CD14-positive monocyte (primary cell): ENCODE data around the gene ANTKMT. TPM values are rescaled to one million over a fixed set of nuclear protein-coding genes. Genes with fewer than 3 reads are reported as not detected.

ENCODE experiments used
- DNase-seq, 3 donors: peaks; one replicate each; pipeline ENCODE4 v3.0.0-alpha.2; 2011 to 2022
- H2AFZ ChIP-seq: 2 replicates; pipeline ENCODE4 v1.6.0; 2012; ENCODE audit warnings: mild to moderate bottlenecking, low read depth, low read length, inconsistent platforms; ENCODE audit not compliant: insufficient read depth, poor library complexity, severe bottlenecking
- H3K27ac ChIP-seq, 2 donors: 1 replicate in 1 of 2; 2 replicates in 1 of 2; pipeline ENCODE4 v1.5.1; 2012 to 2013; ENCODE audit warnings: low read length in 2 of 2, control low read depth in 1 of 2, inconsistent platforms in 1 of 2, low read depth in 1 of 2, mild to moderate bottlenecking in 1 of 2
- H3K27me3 ChIP-seq, 2 donors: one replicate each; pipeline versions ENCODE4 v1.6.0 to v1.6.1; 2011 to 2013; ENCODE audit warnings: low read length in 2 of 2; ENCODE audit not compliant: control insufficient read depth in 2 of 2, insufficient read depth in 2 of 2
- H3K36me3 ChIP-seq, 2 donors: replicated peaks in 1 of 2; 1 replicate in 1 of 2; 2 replicates in 1 of 2; pipeline versions ENCODE4 v1.5.1 to v1.6.1; 2012 to 2013; ENCODE audit warnings: low read length in 2 of 2, control low read depth in 1 of 2, inconsistent platforms in 1 of 2, mild to moderate bottlenecking in 1 of 2; ENCODE audit not compliant: insufficient read depth in 2 of 2, control insufficient read depth in 1 of 2
- H3K4me1 ChIP-seq, 2 donors: 1 replicate in 1 of 2; 2 replicates in 1 of 2; pipeline versions ENCODE4 v1.5.1 to v1.6.1; 2012 to 2013; ENCODE audit warnings: low read length in 2 of 2, control low read depth in 1 of 2, inconsistent platforms in 1 of 2, mild to moderate bottlenecking in 1 of 2, moderate library complexity in 1 of 2; ENCODE audit not compliant: insufficient read depth in 2 of 2, control insufficient read depth in 1 of 2
- H3K4me2 ChIP-seq: replicated peaks from 2 replicates; pipeline ENCODE3; 2012; ENCODE audit warnings: low read length, moderate library complexity, mild to moderate bottlenecking; ENCODE audit not compliant: poor library complexity, severe bottlenecking; ENCODE audit errors: extremely low read depth
- H3K4me3 ChIP-seq, 3 experiments: fragments of 200-600 bp in 1 of 3; sonication (generic) in 1 of 3; replicated peaks in 1 of 3; 1 replicate in 2 of 3; 2 replicates in 1 of 3; pipeline ENCODE4 v1.5.1; 2011 to 2013; ENCODE audit warnings: low read length in 3 of 3, mild to moderate bottlenecking in 3 of 3, control low read depth in 2 of 3, low read depth in 2 of 3, inconsistent platforms in 1 of 3, moderate library complexity in 1 of 3
- H3K79me2 ChIP-seq: 2 replicates; pipeline ENCODE4 v1.6.0; 2012; ENCODE audit warnings: mild to moderate bottlenecking, control low read depth, inconsistent platforms, low read length, moderate library complexity; ENCODE audit not compliant: insufficient read depth
- H3K9ac ChIP-seq: 2 replicates; pipeline ENCODE4 v1.6.0; 2017; ENCODE audit warnings: low read length, mild to moderate bottlenecking; ENCODE audit not compliant: insufficient read depth, poor library complexity, severe bottlenecking
- H3K9me3 ChIP-seq, 2 donors: replicated peaks in 1 of 2; 1 replicate in 1 of 2; 2 replicates in 1 of 2; pipeline versions ENCODE4 v1.5.1 to v1.6.1; 2012 to 2013; ENCODE audit warnings: low read length in 2 of 2, control low read depth in 1 of 2; ENCODE audit not compliant: control insufficient read depth in 1 of 2, insufficient read depth in 1 of 2
- H4K20me1 ChIP-seq: 2 replicates; pipeline ENCODE4 v1.6.0; 2012; ENCODE audit warnings: mild to moderate bottlenecking, low read length, control low read depth, moderate library complexity; ENCODE audit not compliant: insufficient read depth
- H3K27ac Mint-ChIP-seq, 7 donors: one replicate each; pipeline ENCODE4 v1.8.0; 2020; ENCODE audit warnings: mild to moderate bottlenecking in 7 of 7, mixed read lengths in 7 of 7, moderate library complexity in 6 of 7, inconsistent platforms in 2 of 7
- H3K27me3 Mint-ChIP-seq, 3 donors: one replicate each; pipeline ENCODE4 v1.8.0; 2021 to 2022; ENCODE audit warnings: low read depth in 3 of 3, mild to moderate bottlenecking in 3 of 3, mixed read lengths in 3 of 3, moderate library complexity in 3 of 3, inconsistent platforms in 1 of 3
- H3K36me3 Mint-ChIP-seq, 2 donors: one replicate each; pipeline ENCODE4 v1.8.0; 2020; ENCODE audit warnings: mixed read lengths in 2 of 2, inconsistent platforms in 1 of 2, mild to moderate bottlenecking in 1 of 2
- H3K4me1 Mint-ChIP-seq: one replicate; pipeline ENCODE4 v1.8.0; 2020; ENCODE audit warnings: mild to moderate bottlenecking, mixed read lengths
- H3K4me3 Mint-ChIP-seq, 2 donors: one replicate each; pipeline ENCODE4 v1.8.0; 2020; ENCODE audit warnings: mild to moderate bottlenecking in 2 of 2, mixed read lengths in 2 of 2, moderate library complexity in 1 of 2
- H3K9me3 Mint-ChIP-seq, 7 donors: one replicate each; pipeline ENCODE4 v1.8.0; 2020 to 2022; ENCODE audit warnings: mixed read lengths in 7 of 7, mild to moderate bottlenecking in 6 of 7, moderate library complexity in 6 of 7, inconsistent platforms in 2 of 7
- WGBS: methylation state at CpG from one replicate; pipeline ENCODE4 v1.1.5; 2013; ENCODE audit warnings: missing lambda C conversion rate; ENCODE audit not compliant: insufficient coverage; 5-methylcytosine and 5-hydroxymethylcytosine counted together
- intact Hi-C, 2 donors: fragments of 100-400 bp; cut with micrococcal nuclease; formaldehyde crosslinking; loops; one replicate each; pipeline versions ENCODE4 v1.15.0 to v1.15.1; 2023
- polyA plus RNA-seq, 3 donors: library from polyadenylated mRNA; depleted of rRNA in 1 of 3; unstranded in 2 of 3; stranded (reverse) in 1 of 3; fragments of 300-500 nt in 2 of 3; fragments of >200 nt in 1 of 3; fragmentation: Illumina TruSeq in 2 of 3; gene quantifications; 1 replicate in 2 of 3; 2 replicates in 1 of 3; pipeline ENCODE4 v1.2.3, GENCODE V29; 2012 to 2021
- TF ChIP-seq, protein P1 (sequence below): fragments of 200-600 bp; IDR thresholded peaks from one replicate; pipeline ENCODE4 v1.8.0; 2022; ENCODE audit warnings: antibody characterized with exemption, mild to moderate bottlenecking

Gene ANTKMT
- polyA plus RNA-seq, 3 donors = 21.5 to 56.3 (median 34.4) TPM

DNA sequence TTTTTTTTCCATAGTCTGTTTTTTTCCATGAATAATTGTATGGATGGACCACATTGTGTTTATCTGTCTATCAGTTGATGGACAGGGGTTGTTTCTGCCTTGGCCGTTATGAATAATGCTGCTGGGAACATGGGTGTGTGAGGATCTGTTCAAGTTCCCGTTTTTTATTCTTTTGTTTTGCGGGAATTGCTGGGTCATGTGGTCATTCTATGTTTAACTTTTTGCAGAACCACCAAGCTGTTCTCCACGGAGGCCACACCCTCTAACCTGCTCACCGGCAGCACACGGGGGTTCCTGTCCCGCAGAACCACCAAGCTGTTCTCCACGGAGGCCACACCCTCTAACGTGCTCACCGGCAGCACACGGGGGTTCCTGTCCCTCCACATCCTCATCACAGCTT, 33.7 kb downstream of the ANTKMT start:
- H4K20me1 ChIP-seq = no peaks in the 10 kb centered on the region
- peaks cover 0 to 5% (median 3%) of the 10 kb centered on the region in 7 donors for H3K9me3 Mint-ChIP-seq
- intact Hi-C loops = no loop called here
- H3K4me2 ChIP-seq = peak overlapping the region; percentile 70
- peak; percentile 56 to 71 (median 62) for DNase-seq
- H3K9me3 ChIP-seq = no peaks in the 10 kb centered on the region
- peak overlapping the region in 1 of 3 experiments; percentile 68 for H3K4me3 ChIP-seq
- H3K9ac ChIP-seq = no peak overlapping the region
- peaks cover 33 to 41% of the 10 kb centered on the region in 2 donors for H3K4me1 ChIP-seq
- H3K27me3 Mint-ChIP-seq = peaks cover 0 to 4% (median 1%) of the 10 kb centered on the region in 3 donors
- peak overlapping the region; percentile 26 to 77 (median 63) for H3K27ac Mint-ChIP-seq
- peaks cover 35% of the 10 kb centered on the region for H3K4me1 Mint-ChIP-seq
- peak overlapping the region; percentile 51 to 53 for H3K4me3 Mint-ChIP-seq
- no peaks in the 10 kb centered on the region for H3K79me2 ChIP-seq
- WGBS = 0% methylated on average over 1 of the region's 11 CpGs
- H3K36me3 Mint-ChIP-seq = peaks cover 0 to 2% of the 10 kb centered on the region in 2 donors
- TF ChIP-seq, protein P1, sequence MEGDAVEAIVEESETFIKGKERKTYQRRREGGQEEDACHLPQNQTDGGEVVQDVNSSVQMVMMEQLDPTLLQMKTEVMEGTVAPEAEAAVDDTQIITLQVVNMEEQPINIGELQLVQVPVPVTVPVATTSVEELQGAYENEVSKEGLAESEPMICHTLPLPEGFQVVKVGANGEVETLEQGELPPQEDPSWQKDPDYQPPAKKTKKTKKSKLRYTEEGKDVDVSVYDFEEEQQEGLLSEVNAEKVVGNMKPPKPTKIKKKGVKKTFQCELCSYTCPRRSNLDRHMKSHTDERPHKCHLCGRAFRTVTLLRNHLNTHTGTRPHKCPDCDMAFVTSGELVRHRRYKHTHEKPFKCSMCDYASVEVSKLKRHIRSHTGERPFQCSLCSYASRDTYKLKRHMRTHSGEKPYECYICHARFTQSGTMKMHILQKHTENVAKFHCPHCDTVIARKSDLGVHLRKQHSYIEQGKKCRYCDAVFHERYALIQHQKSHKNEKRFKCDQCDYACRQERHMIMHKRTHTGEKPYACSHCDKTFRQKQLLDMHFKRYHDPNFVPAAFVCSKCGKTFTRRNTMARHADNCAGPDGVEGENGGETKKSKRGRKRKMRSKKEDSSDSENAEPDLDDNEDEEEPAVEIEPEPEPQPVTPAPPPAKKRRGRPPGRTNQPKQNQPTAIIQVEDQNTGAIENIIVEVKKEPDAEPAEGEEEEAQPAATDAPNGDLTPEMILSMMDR = no peak
- H2AFZ ChIP-seq = peak overlapping the region; percentile 48
- H3K27me3 ChIP-seq = no peaks in the 10 kb centered on the region
- H3K27ac ChIP-seq = peak overlapping the region; percentile 11 to 49
- no peaks in the 10 kb centered on the region for H3K36me3 ChIP-seq

DNA sequence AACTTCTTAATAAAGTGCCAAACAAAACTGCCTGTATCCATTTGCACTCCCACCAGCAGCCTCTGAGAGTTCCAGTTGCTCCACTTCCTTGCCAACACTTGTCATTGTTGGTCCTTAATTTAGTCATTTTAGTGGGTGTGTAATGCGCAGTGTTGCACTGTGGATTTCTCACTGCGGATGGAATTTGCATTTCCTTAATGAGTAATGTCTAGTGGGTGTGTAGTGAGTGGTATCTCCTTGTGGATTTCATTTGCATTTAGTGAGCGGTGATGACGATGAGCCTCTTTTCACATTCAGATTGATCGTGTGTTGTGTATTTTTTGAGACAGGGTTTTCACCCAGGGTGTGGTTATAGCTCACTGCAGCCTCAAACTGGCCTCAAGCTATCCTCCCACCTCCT, 35.5 kb downstream of the ANTKMT start:
- H3K4me3 ChIP-seq = no peak overlapping the region
- intact Hi-C loops = no loop called here
- H3K36me3 ChIP-seq = no peaks in the 10 kb centered on the region
- DNase-seq = no peak
- H3K27me3 ChIP-seq = no peaks in the 10 kb centered on the region
- peaks cover 33 to 41% of the 10 kb centered on the region in 2 donors for H3K4me1 ChIP-seq
- TF ChIP-seq, protein P1 = no peak
- Mint-ChIP-seq H3K36me3 (peaks cover 0 to 2% of the 10 kb centered on the region in 2 donors), H3K27ac (no peak overlapping the region), H3K27me3 (peaks cover 0 to 4% (median 1%) of the 10 kb centered on the region in 3 donors), H3K9me3 (peaks cover 0 to 5% (median 3%) of the 10 kb centered on the region in 7 donors), H3K4me1 (peaks cover 35% of the 10 kb centered on the region), H3K4me3 (no peak overlapping the region)
- no peaks in the 10 kb centered on the region for H4K20me1 ChIP-seq
- H3K27ac ChIP-seq = no peak overlapping the region
- no peaks in the 10 kb centered on the region for H3K79me2 ChIP-seq
- H3K4me2 ChIP-seq = no peak overlapping the region
- no peak overlapping the region for H2AFZ ChIP-seq
- no peak overlapping the region for H3K9ac ChIP-seq
- H3K9me3 ChIP-seq = no peaks in the 10 kb centered on the region
- 95% methylated on average over 4 of the region's 5 CpGs for WGBS
